Midbrain (tissue), 1 donor: ENCODE measurements around the gene CTTNBP2NL.

Experiments
- DNase-seq: peaks from one replicate; lab custom pipeline; 2025; lab: John Stamatoyannopoulos, UW

Gene CTTNBP2NL

GRCh38 chr1:112507921-112508277 lies 111.9 kb downstream of the CTTNBP2NL start:
- no peak for DNase-seq

GRCh38 chr1:112508278-112509004 lies 112.4 kb downstream of the CTTNBP2NL start, which contains the start of gene WNT2B:
Gene WNT2B (plus strand): TSS chr1:112508965. CDS start chr1:112509263, 298 bp downstream.
- peak; percentile 4 for DNase-seq

- DNase-seq = no peak
Measured at GRCh38 chr1:112509005-112509659, 113.1 kb downstream of the CTTNBP2NL start.

GRCh38 chr1:112509660-112510178 lies 113.7 kb downstream of the CTTNBP2NL start:
- DNase-seq = no peak

- no peak for DNase-seq
Measured at GRCh38 chr1:112510340-112510739, 114.3 kb downstream of the CTTNBP2NL start.
